ENCODE results near the gene PNMA8B.
"Not testable (repeated sequence)": the region's sequence is repeated elsewhere in the genome, so short reads cannot be mapped to it uniquely, and the experiment has no call there.

Gene PNMA8B

DNA sequence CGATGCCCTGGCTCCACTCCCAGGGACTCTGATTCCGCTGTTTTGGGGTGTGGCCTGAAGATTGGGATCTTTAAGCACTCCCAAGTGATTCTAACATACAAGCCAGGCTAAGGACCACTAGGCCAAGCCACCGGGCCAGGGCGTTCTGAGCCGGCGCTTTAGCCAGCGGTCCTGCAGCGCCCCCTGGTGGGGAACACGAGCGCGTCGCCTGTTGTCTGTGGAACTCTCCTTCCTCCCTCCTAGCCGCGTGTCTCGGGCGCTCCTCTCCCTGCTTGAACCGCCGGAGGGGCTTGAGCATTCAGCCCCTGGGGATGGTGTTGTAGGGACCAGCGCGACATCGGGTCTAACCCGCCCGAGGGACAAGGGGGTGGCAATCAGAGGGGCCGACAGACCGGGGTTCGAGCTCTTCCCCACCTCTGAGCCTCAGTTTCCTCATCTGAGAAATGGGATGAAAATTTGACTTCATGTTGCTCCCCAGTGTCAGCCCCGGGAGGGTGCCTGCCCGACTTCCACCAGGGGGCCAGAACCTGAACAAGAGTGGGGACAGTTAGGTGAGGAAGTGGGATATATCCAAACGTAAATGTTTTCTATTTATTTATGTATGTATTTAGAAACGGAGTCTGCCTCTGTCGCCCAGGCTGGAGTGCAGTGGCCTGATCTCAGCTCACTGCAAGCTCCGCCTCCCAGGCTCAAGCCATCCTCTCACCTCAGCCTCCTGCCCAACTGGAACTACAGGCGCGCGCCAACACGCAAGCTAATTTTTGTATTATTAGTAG is 18.0 kb upstream of the PNMA8B start:
- peak; percentile 78 for DNase-seq

DNA sequence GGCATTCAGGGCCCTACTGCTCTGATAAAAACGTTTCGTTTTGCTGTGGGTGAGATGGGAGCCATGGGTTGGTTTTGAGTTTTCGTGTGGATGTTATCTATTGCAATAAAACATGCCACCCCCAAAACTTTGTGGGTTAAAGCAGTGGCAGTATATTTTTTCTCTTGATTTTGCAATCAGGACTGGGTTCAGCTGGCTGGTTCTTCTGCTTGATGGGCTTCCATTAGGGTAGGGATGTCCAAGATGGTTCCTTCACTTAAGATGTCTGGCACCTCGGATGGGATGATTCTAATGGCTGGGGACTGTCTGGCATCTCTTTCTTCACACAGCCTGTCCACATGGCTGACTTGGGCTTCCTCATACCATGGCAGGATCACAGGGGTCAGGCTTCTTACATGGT is 15.6 kb upstream of the PNMA8B start:
- DNase-seq, result no peak

DNA sequence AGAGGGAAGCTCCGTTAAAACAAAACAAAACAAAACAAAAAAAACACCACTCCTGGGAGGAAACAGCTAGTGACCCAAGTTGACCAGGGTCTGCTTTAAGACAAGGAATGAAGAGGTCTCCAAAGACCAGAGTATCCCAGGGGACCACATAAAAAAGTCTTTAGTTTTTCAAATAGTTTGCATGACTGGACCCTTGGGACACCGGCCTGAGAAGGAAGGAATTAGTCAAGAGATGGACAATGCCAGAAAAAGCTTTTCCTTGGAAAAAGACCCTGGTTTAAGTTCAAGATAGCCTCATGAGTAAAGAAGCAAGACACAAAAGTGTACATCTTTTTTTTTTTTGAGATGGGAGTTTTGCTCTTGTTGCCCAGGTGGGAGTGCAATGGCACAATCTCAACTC is 12.5 kb upstream of the PNMA8B start:
- no peak for DNase-seq

DNA sequence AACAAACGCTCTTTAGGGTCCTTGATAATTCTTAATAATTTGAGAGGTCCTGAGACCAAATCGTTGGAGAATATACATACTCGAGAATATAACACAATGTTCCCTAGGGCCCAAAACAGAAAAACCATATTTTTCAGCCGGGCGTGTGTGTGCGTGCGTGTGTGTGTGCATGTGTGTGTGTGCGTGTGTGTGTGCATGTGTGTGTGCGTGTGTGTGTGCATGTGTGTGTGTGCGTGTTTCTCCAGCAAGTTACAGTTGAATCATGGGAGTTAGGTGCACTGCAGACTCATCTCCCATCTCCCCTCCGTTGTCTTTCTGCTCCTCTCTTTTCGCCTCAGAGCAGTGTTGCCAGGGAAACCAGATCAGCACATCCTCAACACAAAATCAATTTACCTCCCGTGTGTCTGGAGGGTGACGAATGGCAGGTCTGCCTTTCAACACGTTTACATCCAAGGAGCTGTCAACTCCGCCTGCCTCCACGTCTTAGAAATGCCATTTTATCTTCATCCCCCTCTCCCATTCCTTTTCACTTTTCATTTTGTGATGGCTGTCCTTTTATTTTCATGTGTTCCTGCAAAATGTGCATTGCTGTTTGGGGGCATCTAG is 8.3 kb upstream of the PNMA8B start:
- no peak for DNase-seq

DNA sequence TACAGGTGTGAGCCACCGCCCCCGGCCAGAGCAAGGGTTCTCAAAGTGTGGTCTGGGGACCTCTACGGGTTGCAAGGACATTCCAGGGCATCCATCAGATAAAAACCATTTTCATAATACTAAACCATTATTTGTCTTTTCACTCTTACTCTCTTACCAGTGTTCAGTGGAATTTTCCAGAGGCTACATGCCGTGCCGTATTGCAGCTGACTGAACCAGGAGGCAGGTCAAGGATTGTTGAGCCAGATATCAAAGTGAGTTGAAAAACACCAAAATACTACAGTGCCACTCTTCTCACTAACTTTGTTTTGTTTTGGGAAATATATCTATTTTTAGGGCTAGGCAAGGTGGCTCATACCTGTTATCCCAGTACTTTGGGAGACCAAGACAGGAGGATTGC is 7.2 kb upstream of the PNMA8B start:
- DNase-seq, result no peak

DNA sequence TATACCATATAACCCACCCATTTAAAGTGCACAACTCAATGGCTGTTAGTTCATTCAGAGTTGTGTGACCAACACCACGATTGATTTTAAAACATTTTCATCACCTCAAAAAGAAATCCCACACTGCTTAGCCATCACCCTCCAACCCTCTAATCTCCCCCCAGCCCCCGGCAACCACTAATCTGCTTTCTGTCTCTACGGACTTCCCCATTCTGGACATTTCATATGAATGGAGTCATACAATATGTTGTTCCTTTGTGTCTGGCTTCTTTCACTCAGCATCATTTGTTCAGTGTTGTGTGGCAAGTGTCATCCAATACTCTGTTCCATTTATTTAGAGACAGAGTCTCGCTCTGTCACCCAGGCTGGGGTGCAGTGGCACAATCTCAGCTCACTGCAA is 4.0 kb upstream of the PNMA8B start:
- DNase-seq, result no peak

DNA sequence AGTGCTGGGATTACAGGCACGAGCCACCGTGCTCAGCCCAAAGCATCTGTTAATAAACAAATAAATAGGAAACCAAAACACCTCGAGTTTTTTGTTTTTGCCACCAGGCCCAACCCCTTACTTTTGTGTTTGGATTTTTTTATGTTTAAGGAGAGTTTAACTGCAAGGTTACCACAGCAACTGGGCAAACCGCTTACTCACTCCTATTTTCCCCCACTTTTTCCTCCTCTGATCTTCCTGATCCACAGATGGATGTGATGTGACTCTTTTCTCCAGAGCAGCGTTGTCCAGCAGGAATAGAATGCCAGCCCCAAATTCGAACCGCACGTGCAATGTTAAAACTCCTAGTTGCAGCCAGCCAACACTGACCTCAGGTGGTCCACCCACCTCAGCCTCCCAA is 2.1 kb upstream of the PNMA8B start:
- no peak for DNase-seq

DNA sequence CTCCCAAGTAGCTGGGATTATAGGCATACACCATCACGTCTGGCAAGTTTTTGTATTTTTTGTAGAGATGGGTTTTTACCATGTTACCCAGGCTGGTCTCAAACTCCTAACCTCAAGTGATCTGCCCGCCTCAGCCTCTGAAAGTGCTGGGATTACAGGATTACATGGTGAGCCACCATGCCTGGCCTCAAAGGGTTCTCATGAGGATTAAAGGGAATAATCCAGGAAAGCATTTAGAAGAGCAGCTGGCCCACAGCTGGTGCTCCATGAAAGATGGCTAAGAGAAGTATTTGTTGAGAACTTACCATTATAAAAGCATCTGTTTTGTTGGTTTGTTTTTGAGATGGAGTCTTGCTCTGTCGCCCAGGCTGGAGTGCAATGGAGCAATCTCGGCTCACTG is 1.2 kb upstream of the PNMA8B start:
- not testable (repeated sequence) for DNase-seq

DNA sequence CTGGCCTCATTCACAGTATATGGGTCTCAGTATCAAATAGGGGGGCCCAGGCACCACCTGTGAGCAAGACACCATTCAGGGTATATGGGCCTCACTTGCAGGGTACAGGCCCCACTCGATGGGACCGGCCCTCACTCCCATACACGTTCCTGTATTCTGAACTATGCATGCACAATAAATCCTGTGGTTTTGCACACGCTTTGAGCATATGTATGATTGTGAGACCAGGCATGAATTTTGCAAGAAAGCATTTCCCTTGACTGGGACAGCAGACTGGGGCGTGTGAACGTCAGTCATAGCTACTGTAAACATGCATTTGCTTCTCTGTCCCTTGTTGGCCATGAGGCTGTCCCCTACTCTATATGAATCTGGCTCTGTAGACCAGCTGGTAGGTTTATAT is 637 bp upstream of the PNMA8B start:
- DNase-seq, result no peak

DNA sequence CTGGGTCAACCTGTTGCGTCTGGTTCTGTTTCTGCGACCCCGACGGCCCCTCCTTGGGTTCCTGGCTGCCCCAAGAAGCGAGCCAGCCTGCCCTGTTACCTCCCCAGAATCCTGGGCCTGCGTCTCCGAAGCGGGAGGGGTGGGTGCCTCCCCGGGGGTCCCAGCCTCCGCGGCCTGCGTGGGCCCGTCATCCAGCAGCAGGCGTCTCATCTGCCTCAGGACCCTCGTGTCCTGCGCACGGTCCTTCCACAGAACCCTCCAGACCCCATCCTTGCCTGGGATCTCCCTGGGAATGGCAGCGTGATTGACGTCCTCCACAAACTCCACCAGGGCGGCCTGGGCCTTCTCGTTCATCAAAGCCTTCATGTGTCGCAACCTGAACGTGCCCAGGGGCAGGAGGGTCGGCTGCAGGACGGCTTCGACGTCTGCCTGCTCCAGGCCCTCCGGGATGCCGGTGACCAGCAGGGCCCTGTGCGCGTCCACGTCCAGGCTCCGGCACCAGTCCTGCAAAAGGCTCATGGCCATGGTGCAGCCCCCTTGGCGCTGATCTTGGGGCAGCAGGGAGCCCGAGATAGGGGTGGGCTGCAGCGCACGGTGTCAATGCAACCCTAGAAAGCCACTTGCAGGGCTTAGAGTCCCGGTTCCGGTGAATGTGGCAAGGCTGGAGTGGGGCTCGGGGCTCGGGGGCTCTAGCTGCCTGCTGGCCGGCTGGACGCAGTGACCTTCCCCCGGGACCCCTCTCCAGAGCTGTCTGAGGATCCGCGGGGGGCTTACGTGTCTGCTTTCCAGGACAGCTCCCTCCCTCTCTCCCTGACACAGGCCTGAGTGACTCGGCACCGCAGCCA is 504 bp downstream of the PNMA8B start:
- DNase-seq, result no peak

DNA sequence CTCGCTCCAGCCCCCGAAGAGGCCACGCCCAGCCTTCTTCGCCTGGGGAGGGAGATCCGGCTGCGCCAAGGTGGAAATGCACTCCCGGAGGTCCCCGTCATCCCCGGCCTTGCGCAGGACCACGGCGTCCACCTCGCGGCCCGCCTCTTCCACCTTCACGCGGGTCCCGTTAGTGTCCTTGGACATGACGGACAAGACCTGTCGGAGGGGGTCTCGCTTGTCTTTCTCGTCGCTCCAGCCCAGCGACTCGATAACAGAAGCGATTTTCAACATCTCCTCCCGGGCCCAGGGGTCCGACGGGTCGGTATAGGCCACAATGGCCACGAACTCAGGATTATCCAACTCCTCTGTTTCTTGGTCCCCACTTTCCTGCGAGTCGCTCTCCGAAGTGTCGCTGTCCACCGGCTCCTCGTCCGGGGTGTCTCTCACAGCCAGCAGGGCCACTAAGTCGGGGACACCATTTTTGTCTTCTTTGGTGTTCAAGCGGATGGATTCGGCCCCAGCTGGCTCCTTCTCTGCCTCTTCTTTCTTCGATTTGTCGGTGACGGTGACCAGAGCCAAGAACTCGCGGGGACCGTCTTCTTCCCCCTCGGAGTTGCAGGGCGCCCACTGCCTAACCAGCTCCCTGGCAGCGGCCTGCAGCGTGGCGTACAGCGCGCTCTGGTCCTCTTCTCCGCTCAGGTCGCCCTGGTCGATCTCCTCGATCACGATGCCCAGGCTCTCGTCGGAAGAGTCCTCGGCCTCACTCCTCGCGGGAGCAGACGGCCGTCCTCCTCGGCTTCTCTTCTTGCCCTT is 1.3 kb downstream of the PNMA8B start:
- no peak for DNase-seq

DNA sequence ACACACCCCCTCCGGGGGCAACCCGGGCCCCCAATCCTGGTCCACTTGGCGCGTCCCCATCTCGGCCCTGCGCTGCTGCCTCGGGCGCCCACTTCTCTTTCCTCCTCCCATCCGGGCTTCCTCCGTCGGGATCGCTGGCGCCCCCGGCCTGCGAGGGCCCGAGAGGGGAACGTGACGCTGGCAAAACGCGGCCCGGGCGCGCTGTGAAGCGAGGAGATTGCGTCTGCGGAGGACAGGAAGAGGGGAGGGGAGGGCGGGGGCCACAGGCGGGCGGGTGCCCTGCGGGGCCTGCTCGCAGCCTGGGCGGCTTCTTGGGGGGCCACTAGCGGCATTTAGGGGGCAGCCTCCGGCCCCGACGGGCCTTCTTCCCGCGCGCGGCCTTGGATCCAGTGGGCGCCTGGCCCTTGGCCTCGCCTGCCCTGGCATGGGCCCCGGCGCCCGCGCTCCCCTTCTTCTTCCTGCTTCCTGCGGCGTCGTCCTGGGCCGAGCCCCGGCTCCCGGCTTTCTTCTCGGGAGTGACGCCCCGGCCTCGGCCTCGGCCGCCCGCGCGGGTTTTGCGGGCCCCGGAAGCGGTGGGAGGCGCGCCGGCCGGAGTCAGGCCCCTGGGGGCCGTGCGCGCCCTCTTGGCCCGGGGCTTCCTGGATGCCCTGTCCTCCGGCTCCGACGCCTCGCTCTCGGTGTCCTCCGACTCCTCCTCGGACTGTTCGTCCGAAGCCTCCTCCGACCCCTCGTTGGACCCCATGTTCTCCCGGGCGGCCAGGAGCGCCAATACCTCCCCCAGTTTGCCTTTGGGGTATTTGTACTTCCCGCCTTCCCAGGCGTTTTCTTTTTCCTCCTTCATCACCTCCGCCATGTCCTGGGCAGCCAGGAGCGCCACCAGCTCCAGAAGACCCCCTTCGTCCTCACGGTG is 2.2 kb downstream of the PNMA8B start:
- DNase-seq, result no peak

DNA sequence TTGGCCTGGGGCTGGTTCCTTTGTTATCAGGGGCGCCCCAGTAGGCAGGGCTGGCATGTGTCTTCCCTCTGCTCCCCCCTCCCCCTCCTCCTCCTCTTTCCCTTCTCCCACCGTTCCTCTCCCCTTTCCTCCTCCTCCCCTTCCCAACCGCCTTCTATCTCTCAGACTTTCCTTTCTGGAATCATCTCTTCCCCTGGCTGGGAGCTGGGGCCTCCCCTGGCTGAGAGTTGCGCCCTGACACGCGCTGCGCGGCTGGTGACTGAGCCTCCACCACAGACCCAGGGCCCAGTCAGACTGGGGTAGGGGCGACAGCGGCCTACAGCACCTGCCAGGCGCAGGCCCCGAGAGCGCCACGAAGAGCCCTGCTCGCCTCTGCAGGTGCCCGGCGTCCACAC is 2.8 kb downstream of the PNMA8B start:
- no peak for DNase-seq

DNA sequence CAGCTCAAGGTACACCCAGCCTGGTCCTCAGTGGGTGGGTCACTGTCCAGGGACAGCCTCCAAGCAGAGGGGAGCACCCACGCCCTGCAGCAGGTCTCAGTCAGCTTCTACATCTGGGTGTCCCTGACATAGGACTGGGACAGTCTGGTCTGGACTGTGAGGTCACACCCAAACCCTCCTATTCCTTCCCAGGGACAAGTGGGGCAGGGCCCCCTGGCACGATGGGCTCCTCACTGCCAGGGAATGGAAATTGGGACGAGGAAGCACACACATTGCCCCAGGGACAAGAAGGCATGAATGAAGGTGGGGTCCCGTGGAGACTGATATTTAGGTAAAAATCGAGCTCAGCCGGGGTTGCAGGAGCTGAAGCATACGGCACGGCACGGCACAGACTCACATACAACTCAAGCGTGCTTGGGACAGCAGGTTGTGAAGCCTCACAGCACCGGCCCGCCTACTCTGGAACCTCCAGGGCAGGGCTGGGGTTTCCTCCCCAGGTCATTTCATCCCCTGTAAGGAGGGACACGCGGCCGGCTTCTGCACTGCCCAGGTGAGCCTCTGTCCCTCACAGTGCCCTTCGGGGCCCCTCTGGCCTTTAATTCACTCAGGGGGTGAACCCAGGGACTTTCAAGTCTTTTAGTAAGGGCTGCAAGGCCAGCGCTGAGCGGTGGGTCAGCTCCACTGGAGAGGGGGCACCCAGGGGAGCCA is 3.5 kb downstream of the PNMA8B start:
- DNase-seq, result no peak

DNA sequence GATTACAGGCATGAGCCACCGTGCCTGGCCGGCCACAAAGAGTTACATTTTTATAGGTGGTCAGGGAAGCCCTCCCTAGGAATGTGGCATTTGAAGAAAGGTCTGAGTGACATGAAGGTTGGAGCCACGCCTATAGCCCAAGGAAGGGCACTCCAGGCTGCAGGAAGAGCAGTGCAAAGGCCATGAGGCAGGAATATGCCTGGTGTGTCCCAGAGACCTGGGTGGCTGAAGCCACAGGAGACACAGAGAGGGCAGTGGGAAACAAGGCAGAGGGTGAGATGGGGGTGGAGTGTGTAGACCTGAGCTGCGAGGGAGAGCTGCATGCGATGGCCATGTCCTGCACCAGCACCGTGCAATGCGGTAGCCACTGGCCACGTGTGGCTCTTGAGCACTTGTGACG is 4.9 kb downstream of the PNMA8B start:
- DNase-seq, result no peak

DNA sequence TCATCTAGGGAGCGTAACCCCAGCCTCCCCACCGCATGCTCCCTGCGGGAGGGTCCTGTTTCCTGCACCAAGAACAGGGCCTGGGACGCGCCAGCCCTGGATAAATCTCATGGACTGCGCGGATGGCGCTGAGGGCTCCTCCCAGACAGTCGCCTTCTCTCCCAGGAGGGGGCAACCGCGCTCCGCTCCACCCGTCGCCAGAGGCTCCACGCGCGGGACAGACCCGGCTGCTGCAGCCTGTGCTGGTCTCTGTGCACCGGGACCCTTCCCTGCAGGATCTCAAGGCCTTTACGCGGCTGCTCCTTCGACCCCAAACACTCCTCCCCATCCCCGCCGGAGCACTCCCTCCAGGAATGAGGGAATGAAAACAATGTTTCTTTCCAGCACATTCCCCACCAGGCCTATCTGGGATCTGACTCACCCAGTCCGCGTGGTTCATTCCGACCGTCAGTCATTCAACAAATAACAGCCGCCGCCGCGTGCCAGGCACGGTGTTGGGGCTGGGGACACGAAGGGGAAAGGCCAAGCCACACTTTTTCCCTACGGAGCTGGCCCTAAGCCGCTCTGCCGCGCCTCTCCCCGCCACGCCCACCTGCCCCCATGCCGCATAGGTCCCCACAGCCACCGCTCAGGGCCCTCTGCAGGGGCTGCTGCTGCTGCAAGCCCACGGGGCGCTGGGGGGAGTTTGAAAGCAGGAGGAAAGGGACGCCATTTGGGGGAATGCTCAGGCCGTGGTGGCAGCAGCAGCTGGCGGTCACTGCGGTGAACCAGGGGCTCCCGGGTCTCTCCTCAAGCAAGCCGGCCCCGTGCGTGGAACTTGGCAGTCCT is 6.0 kb downstream of the PNMA8B start:
- DNase-seq, result no peak

DNA sequence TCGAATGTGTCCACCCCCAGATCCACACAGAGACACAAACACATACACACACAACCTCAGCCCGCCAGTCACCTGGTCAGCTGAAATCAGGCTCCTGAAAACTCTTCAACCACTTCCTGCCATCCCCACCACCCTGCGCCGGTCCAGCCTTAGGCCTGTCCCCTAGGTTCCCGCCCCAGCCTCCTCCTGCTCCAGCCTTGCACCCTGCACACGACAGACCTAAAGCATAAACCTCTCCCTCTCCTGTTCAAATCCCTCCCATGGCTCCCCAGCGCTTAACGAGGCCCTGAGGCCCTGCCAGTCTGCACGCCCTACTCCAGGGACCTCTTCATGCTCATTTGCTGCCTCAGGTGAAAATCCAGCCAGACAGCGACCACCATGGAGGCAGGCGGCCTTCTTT is 7.1 kb downstream of the PNMA8B start:
- no peak for DNase-seq

DNA sequence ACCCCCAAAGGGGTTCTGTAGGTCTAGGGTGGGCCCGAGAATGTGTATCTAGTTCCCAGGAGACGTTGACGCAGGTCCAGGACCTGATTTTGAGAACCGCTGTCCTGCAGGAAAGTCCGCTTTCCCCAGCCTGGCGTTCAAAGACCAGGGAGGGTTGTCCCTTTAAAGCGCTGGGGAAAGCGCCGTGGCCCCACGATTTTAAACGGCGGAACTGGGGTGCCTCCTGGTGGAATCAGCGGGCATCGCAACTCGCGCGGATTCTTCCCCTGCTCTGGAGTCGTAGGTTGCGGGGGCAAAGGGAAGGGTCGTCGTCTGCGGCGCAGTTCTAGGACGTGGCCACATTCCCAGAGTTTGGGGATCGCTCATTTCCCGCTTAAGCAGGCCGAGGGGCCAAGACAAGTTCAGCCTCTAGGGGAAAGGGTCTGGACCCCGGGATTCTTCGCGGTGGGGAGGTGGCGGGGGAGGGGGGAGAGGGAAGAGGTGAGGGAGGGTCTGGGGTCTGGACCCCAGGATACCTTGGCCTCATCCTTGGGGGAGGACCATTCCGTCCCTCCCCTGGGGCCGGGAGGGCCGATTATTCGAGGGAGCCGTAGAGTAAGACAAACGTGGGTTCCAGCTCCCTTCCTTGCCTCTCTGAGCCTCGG is 7.7 kb downstream of the PNMA8B start:
- peak; percentile 79 for DNase-seq

DNA sequence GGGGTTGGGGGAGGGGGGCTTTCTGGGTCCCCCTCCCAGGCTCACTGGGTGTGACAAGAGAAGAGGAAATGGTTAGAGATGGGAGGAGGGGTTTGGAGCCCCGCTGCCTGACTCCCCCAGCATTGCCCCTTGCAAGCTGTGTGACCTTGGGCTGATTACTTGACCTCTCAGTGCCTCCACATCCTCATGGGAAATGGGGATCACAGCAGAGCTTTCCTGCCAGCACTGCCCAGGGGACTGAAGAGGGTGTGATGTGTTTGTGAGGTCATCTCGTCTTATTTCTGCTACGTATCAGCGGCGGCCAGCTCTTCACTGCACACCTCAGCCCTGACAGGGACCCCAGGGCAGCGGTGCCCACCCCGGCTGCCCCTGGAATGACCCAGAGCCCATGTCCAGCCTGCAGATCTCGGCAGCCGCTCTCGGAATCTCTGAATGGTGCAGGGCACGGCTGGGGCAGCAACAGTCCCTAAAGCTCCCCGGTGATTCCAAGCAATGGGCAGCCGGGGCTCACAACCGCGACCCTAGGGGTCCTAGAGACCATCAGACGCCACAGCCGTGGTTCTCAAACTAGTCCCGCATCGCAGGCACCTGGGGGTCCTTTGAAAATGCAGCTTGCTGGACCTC is 8.4 kb downstream of the PNMA8B start:
- DNase-seq, result no peak

Measured in activated T-cell treated with anti-CD3 and anti-CD28 coated beads for 4 hours (primary cell).